Astrocyte of the spinal cord (primary cell): ENCODE data around the gene TARS2.

ENCODE experiments used
- DNase-seq: peaks from one replicate; pipeline ENCODE4 v3.0.0; 2011; ENCODE audit warnings: low read depth, low spot score
- H3K4me3 ChIP-seq: 2 replicates; pipeline ENCODE4 v1.5.1; 2011; ENCODE audit warnings: low read depth, mild to moderate bottlenecking, low read length, moderate library complexity
- CTCF ChIP-seq: IDR thresholded peaks from 2 replicates; pipeline ENCODE4 v1.5.1; 2012; ENCODE audit warnings: low read depth, mild to moderate bottlenecking, low read length, inconsistent platforms
- in situ Hi-C: cut with HindIII; loops from 2 replicates; pipeline ENCODE4 v1.10.0; 2017; ENCODE audit warnings: low sequenced_read_pairs

The TARS2 gene

GRCh38 chr1:150534002-150534401 is 46.8 kb downstream of the TARS2 start:
- in situ Hi-C loops = no loop called here
- no peak for DNase-seq
- TF ChIP-seq CTCF = no peak
- H3K4me3 ChIP-seq = no peak overlapping the region

GRCh38 chr1:150535511-150536287 is 48.5 kb downstream of the TARS2 start:
- TF ChIP-seq CTCF = no peak
- no peak overlapping the region for H3K4me3 ChIP-seq
- in situ Hi-C loops = no loop called here
- peak; percentile 23 for DNase-seq

- TF ChIP-seq CTCF = no peak
- no peak for DNase-seq
- no peak overlapping the region for H3K4me3 ChIP-seq
- in situ Hi-C loops = no loop called here
Observed at GRCh38 chr1:150536836-150537731, 49.9 kb downstream of the TARS2 start.

- DNase-seq = peak; percentile 67
- H3K4me3 ChIP-seq = no peak overlapping the region
- TF ChIP-seq CTCF = no peak
- in situ Hi-C loops = no loop called here
Observed at GRCh38 chr1:150537732-150538684, 50.8 kb downstream of the TARS2 start.

- H3K4me3 ChIP-seq = no peak overlapping the region
- in situ Hi-C loops = no loop called here
- no peak for DNase-seq
- no peak for TF ChIP-seq CTCF
Observed at GRCh38 chr1:150543500-150544143, 56.4 kb downstream of the TARS2 start.
